ENCODE results near the gene EIF6. TPM values are rescaled to one million over a fixed set of nuclear protein-coding genes. Genes with fewer than 3 reads are reported as not detected.

EIF6 gene
- total and polyA plus RNA-seq, 2 donors (not counting 3 experiments of a cell fraction or from before 2014, with no cell fraction given): 153 to 286 TPM

DNA sequence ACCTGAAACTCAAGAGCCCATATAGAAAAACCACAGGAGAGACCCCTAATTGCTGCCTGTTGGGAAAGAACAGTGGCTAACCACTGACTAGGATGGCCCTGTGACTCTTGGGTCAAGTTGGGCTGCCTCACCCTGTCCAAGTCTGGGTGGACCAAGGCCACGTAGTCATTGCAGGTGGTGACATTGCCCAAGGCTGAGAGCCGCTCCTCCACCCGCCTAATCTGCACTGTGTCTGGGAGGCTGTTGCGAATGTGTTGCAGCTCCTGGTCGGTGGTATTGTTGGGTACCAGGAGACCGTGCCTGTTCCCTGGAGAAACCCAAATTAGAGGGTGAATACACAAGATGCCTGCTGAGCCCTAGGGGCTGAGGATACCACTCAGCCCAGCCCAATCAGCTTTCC, 4.0 kb downstream of the EIF6 start:
- FAIRE-seq: no peak
- dilution Hi-C loops (cut with MboI; ENCODE audit: extremely low pct_ligation_motif_present, low sequenced_read_pairs): no loop called here
- POLR2A ChIA-PET: no interaction called here

More for the DNA sequence above, 4.0 kb downstream of the EIF6 start:
- Histone ChIP-seq H3K9me3 (replicated peaks; ENCODE audit: control insufficient read depth, insufficient read depth, low read length) (no peaks in the 10 kb centered on the region), H3K4me2 (ENCODE audit: insufficient read depth, low read length) (no peak overlapping the region), H3K36me3 (ENCODE audit: control insufficient read depth in 2 of 2, extremely low read depth in 1 of 2, insufficient read depth in 2 of 2, low read length in 2 of 2) (peaks cover 18 to 25% of the 10 kb centered on the region in 2 experiments), H3K4me3 (replicated peaks in 1 of 3; ENCODE audit: insufficient read depth in 1 of 3, low read depth in 1 of 3, low read length in 3 of 3) (no peak overlapping the region), H3K27ac (ENCODE audit: insufficient read depth, low read depth, low read length) (no peak overlapping the region), H3K79me2 (ENCODE audit: control insufficient read depth, insufficient read depth, low read length) (peaks cover 43% of the 10 kb centered on the region), H3K9me1 (replicated peaks; ENCODE audit: control insufficient read depth, extremely low read depth, insufficient read depth, low read length) (no peaks in the 10 kb centered on the region), H4K20me1 (replicated peaks; ENCODE audit: control insufficient read depth, extremely low read depth, insufficient read depth, low read length) (no peaks in the 10 kb centered on the region), H3K9ac (replicated peaks; ENCODE audit: extremely low read depth, insufficient read depth, low read length) (no peak overlapping the region), H2AFZ (ENCODE audit: low read depth, low read length) (no peak overlapping the region), H3K4me1 (ENCODE audit: control insufficient read depth, extremely low read depth, insufficient read depth, low read length) (peaks cover 19% of the 10 kb centered on the region), H3K27me3 (ENCODE audit: control insufficient read depth in 2 of 2, insufficient read depth in 2 of 2, low read length in 2 of 2) (no peaks in the 10 kb centered on the region)
- CTCF ChIA-PET: interaction anchor here (1.0 to 1.3 kb wide), 2 partner anchors 134 to 167 kb away, joined by 3 read pairs; no protein-coding TSS in a partner anchor
- BruUV-seq (replicated peaks): no TSS peak
- intact Hi-C loops (cut with micrococcal nuclease): no loop called here
- TF ChIP-seq GATA2 (IDR thresholded peaks at IDR 0.05; ENCODE audit: insufficient read depth, insufficient read length, low read depth, low read length) (no peak), FOS (IDR thresholded peaks at IDR 0.05; ENCODE audit: borderline replicate concordance, insufficient read depth, low read length) (no peak), POLR2A (IDR thresholded peaks at IDR 0.05; ENCODE audit: low read depth, low read length) (no peak), MYC (IDR thresholded peaks at IDR 0.05; ENCODE audit: low read depth, low read length) (no peak), POLR2AphosphoS5 (IDR thresholded peaks at IDR 0.05; ENCODE audit: insufficient read depth, low read depth, low read length) (no peak), EZH2 (IDR thresholded peaks at IDR 0.05; ENCODE audit: borderline replicate concordance, low read depth, low read length, severe bottlenecking) (no peak), JUN (IDR thresholded peaks at IDR 0.05; ENCODE audit: borderline replicate concordance, insufficient read depth, insufficient read length, low read depth) (no peak)
- TF ChIP-seq, protein P1, sequence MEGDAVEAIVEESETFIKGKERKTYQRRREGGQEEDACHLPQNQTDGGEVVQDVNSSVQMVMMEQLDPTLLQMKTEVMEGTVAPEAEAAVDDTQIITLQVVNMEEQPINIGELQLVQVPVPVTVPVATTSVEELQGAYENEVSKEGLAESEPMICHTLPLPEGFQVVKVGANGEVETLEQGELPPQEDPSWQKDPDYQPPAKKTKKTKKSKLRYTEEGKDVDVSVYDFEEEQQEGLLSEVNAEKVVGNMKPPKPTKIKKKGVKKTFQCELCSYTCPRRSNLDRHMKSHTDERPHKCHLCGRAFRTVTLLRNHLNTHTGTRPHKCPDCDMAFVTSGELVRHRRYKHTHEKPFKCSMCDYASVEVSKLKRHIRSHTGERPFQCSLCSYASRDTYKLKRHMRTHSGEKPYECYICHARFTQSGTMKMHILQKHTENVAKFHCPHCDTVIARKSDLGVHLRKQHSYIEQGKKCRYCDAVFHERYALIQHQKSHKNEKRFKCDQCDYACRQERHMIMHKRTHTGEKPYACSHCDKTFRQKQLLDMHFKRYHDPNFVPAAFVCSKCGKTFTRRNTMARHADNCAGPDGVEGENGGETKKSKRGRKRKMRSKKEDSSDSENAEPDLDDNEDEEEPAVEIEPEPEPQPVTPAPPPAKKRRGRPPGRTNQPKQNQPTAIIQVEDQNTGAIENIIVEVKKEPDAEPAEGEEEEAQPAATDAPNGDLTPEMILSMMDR (IDR thresholded peaks at IDR 0.05; ENCODE audit: extremely low read depth in 1 of 2, insufficient read depth in 1 of 2, low read depth in 1 of 2, low read length in 2 of 2): no peak
- no peak for DNase-seq (ENCODE audit: low read depth, low spot score)

Data from endothelial cell of umbilical vein (primary cell).